GM12878 (cell line): Measurements from ENCODE around the gene MX1. TPM values are rescaled to one million over a fixed set of nuclear protein-coding genes. Genes with fewer than 3 reads are reported as not detected.

Source experiments
- ATAC-seq: fragments of 200-7000 bp; cut with Tn5 transposase; 3 replicates; pipeline ENCODE4 v1.9.1; 2020; ENCODE audit warnings: mild to moderate bottlenecking, moderate library complexity
- BruUV-seq: library from RNA; stranded (reverse); fragments of 400-500 nt; replicated peaks from 2 replicates; lab custom pipeline; 2021; lab: Mats Ljungman, UMichigan
- CTCF ChIA-PET: fragments of 300-600 bp; sonication (Branson Sonifier 250); formaldehyde crosslinking; extraction: SDS; loops from one replicate; lab custom pipeline; 2021; ENCODE audit warnings: inconsistent platforms; lab: Yijun Ruan, JAX
- POLR2A ChIA-PET: fragments of 350-600 bp; formaldehyde crosslinking; extraction: SDS; loops from one replicate; lab custom pipeline; 2021; ENCODE audit warnings: inconsistent platforms; lab: Charles Lee
- RAD21 ChIA-PET: fragments of 300-600 bp; sonication (Branson Sonifier 250); formaldehyde crosslinking; loops from one replicate; lab custom pipeline; 2023; ENCODE audit warnings: antibody characterized with exemption; ENCODE audit not compliant: unreplicated experiment; lab: Charles Lee
- SMC1A ChIA-PET: fragments of 300-600 bp; sonication (Branson Sonifier 250); formaldehyde crosslinking; loops from one replicate; lab custom pipeline; 2023; ENCODE audit not compliant: unreplicated experiment, uncharacterized antibody; lab: Charles Lee
- DNase-seq: peaks from one replicate; pipeline ENCODE4 v3.0.0-alpha.2; 2011; ENCODE audit warnings: low read depth, low spot score
- FAIRE-seq: peaks from 3 replicates; lab custom pipeline; 2011; peaks lifted over from hg19 to GRCh38; lab: Jason Lieb, UNC
- H2AFZ ChIP-seq: 2 replicates; pipeline ENCODE4 v1.6.0; 2011; ENCODE audit warnings: low read depth, low read length, control low read depth; ENCODE audit not compliant: control insufficient read depth
- H3K27ac ChIP-seq: 2 replicates; pipeline ENCODE4 v1.5.1; 2011; ENCODE audit warnings: control low read depth; ENCODE audit not compliant: control insufficient read depth, insufficient read depth
- H3K27me3 ChIP-seq, 2 experiments: replicated peaks in 1 of 2; 2 replicates each; pipeline versions ENCODE4 v1.6.0 to v1.6.1; 2011; ENCODE audit warnings: low read length in 1 of 2; ENCODE audit not compliant: control insufficient read depth in 2 of 2, insufficient read depth in 2 of 2
- H3K36me3 ChIP-seq, 2 experiments: 2 replicates each; pipeline ENCODE4 v1.5.1; 2011; ENCODE audit warnings: low read length in 1 of 2; ENCODE audit not compliant: control insufficient read depth in 2 of 2, insufficient read depth in 2 of 2
- H3K4me1 ChIP-seq: 2 replicates; pipeline ENCODE4 v1.6.1; 2011; ENCODE audit warnings: mild to moderate bottlenecking, low read length, moderate library complexity, mixed read lengths; ENCODE audit not compliant: control insufficient read depth, insufficient read depth
- H3K4me2 ChIP-seq: 2 replicates; pipeline ENCODE4 v1.6.0; 2011; ENCODE audit warnings: control low read depth; ENCODE audit not compliant: control insufficient read depth, insufficient read depth
- H3K4me3 ChIP-seq: fragments of 200-600 bp; sonication (generic); 2 replicates; pipeline ENCODE4 v1.5.1; 2016
- H3K79me2 ChIP-seq: 2 replicates; pipeline ENCODE4 v1.6.0; 2011; ENCODE audit warnings: low read length; ENCODE audit not compliant: control insufficient read depth, insufficient read depth
- H3K9ac ChIP-seq: 2 replicates; pipeline ENCODE4 v1.8.0; 2011; ENCODE audit warnings: low read length, control low read depth, mixed read lengths; ENCODE audit not compliant: control insufficient read depth, insufficient read depth
- H3K9me3 ChIP-seq: replicated peaks from 3 replicates; pipeline ENCODE4 v1.5.1; 2011; ENCODE audit warnings: mild to moderate bottlenecking, low read length; ENCODE audit not compliant: control insufficient read depth, insufficient read depth
- H4K20me1 ChIP-seq: 2 replicates; pipeline ENCODE4 v1.6.0; 2011; ENCODE audit not compliant: control insufficient read depth, insufficient read depth
- ATF3 ChIP-seq: IDR thresholded peaks from 2 replicates; pipeline ENCODE4 v1.6.1; 2011; ENCODE audit warnings: low read depth, mild to moderate bottlenecking, low read length, moderate library complexity, borderline replicate concordance; ENCODE audit errors: extremely low read depth
- BCL11A ChIP-seq: IDR thresholded peaks from 2 replicates; pipeline ENCODE4 v1.6.1; 2011; ENCODE audit warnings: low read depth, low read length
- GABPA ChIP-seq: IDR thresholded peaks from 2 replicates; pipeline ENCODE4 v1.6.1; 2014; ENCODE audit warnings: antibody characterized with exemption, low read depth, mild to moderate bottlenecking, inconsistent platforms
- HDAC2 ChIP-seq: fragments of 200-600 bp; sonication (generic); IDR thresholded peaks from 2 replicates; pipeline ENCODE4 v1.6.1; 2017
- NFXL1 ChIP-seq: fragments of 450-650 bp; IDR thresholded peaks from 2 replicates; pipeline ENCODE4 v1.6.1; 2017; ENCODE audit warnings: antibody characterized with exemption, mild to moderate bottlenecking, borderline replicate concordance
- NR2F1 ChIP-seq: fragments of 450-650 bp; conservative IDR thresholded peaks from 2 replicates; pipeline ENCODE4 v1.6.1; 2017; ENCODE audit warnings: mild to moderate bottlenecking
- NRF1 ChIP-seq: conservative IDR thresholded peaks from 2 replicates; pipeline ENCODE4 v1.6.1; 2011; ENCODE audit warnings: mild to moderate bottlenecking, low read depth, low read length, improper control_type of control experiment
- PAX5 ChIP-seq: IDR thresholded peaks from 2 replicates; pipeline ENCODE4 v1.6.1; 2011; ENCODE audit warnings: low read depth, low read length, borderline replicate concordance
- POLR2AphosphoS5 ChIP-seq: IDR thresholded peaks from 2 replicates; pipeline ENCODE4 v1.6.1; 2011; ENCODE audit warnings: mild to moderate bottlenecking, low read length, inconsistent platforms
- POU2F2 ChIP-seq: IDR thresholded peaks from 3 replicates; pipeline ENCODE4 v1.6.1; 2011; ENCODE audit warnings: low read depth, mild to moderate bottlenecking, low read length, borderline replicate concordance
- RBBP5 ChIP-seq: fragments of 200-600 bp; sonication (generic); conservative IDR thresholded peaks from 2 replicates; pipeline ENCODE4 v1.6.1; 2016
- ZNF207 ChIP-seq: fragments of 450-650 bp; IDR thresholded peaks from 2 replicates; pipeline ENCODE4 v1.6.1; 2014; ENCODE audit warnings: antibody characterized with exemption, mild to moderate bottlenecking, borderline replicate concordance
- WGBS: methylation state at CpG from one replicate; pipeline ENCODE4 v1.1.6; 2016; ENCODE audit warnings: low lambda C conversion rate; ENCODE audit not compliant: insufficient replicate concordance, insufficient coverage; ENCODE audit errors: missing lambda C conversion rate; 5-methylcytosine and 5-hydroxymethylcytosine counted together
- in situ Hi-C: fragments of 300-500 bp; cut with MboI; formaldehyde crosslinking; loops from 9 replicates; pipeline ENCODE4 v1.14.3; 2018; ENCODE audit warnings: mixed read lengths
- intact Hi-C: fragments of 100-400 bp; cut with micrococcal nuclease; formaldehyde crosslinking; loops from one replicate; pipeline ENCODE4 v1.14.2; 2022; ENCODE audit not compliant: unreplicated experiment
- polyA plus RNA-seq, 11 experiments: library from polyadenylated mRNA; depleted of rRNA in 4 of 11; unstranded in 6 of 11; stranded (reverse) in 5 of 11; fragments of >200 nt; fragmentation: Nextera tagmentation in 4 of 11; fragmentation: Illumina TruSeq in 1 of 11; extraction: Ambion mirVana in 4 of 11; extraction: Trizol in 1 of 11; gene quantifications; 1 replicate in 1 of 11; 2 replicates in 10 of 11; pipeline versions ENCODE4 v1.2.1 to v1.2.3, GENCODE V29; 2011 to 2016; ENCODE audit warnings: inconsistent platforms in 2 of 11, missing spikeins in 2 of 11, low read depth in 1 of 11
- total RNA-seq, 4 experiments: library from RNA; depleted of rRNA in 3 of 4; stranded (reverse); fragments of >200 nt in 3 of 4; fragmentation: Illumina TruSeq in 1 of 4; extraction: Trizol in 1 of 4; gene quantifications; 2 replicates each; pipeline versions ENCODE4 v1.2.1 to v1.2.3, GENCODE V29; 2013 to 2021
- TF ChIP-seq, protein P1 (sequence below): fragments of 450-650 bp; formaldehyde crosslinking; IDR thresholded peaks from 2 replicates; pipeline ENCODE4 v1.4.0; 2020; ENCODE audit warnings: mild to moderate bottlenecking, moderate library complexity
- TF ChIP-seq, protein P2 (sequence below): IDR thresholded peaks from 2 replicates; pipeline ENCODE4 v1.6.1; 2012; ENCODE audit warnings: low read depth, low read length, improper control_type of control experiment
- TF ChIP-seq, protein P3 (sequence below): fragments of 150-350 bp; IDR thresholded peaks from 2 replicates; pipeline ENCODE4 v1.6.1; 2016; ENCODE audit warnings: low read depth, low read length

Gene MX1
- total and polyA plus RNA-seq, 10 of the 15 experiments (the other 5 are each of a cell fraction or from before 2014, with no cell fraction given): 75.9 to 385 (median 302) TPM

GRCh38 chr21:41426676-41427404, 801 bp downstream of the MX1 start:
- H3K9me3 ChIP-seq: no peaks in the 10 kb centered on the region; the same call in 2 of the 3 replicates
- ChIA-PET CTCF (interaction anchor here (1.4 to 5.8 kb wide), 6 partner anchors 14 to 144 kb away, joined by 3 to 45 read pairs (median 10); no protein-coding TSS in a partner anchor), RAD21 (interaction anchor here (1.6 to 1.8 kb wide), 3 partner anchors 16 to 144 kb away, joined by 4 to 7 read pairs (median 6); no protein-coding TSS in a partner anchor), POLR2A (interaction anchor here (0.6 to 7.8 kb wide), 6 partner anchors 9 to 101 kb away, joined by 3 to 80 read pairs (median 8); no protein-coding TSS in a partner anchor), SMC1A (interaction anchor here (0.6 to 5.6 kb wide), 7 partner anchors 15 to 436 kb away, joined by 3 to 47 read pairs (median 4); partner anchors contain the start of gene MX2)
- 14% methylated on average over 41 of the region's 41 CpGs for WGBS
- H3K4me3 ChIP-seq: peak overlapping the region; percentile 93
- H3K27me3 ChIP-seq: no peaks in the 10 kb centered on the region
- H3K27ac ChIP-seq: peak overlapping the region; percentile 100
- BruUV-seq: no TSS peak
- in situ Hi-C loops (no loop called here), intact Hi-C loops (loop anchor here (1.0 kb wide), 1 partner anchor 59 kb away; no protein-coding TSS in a partner anchor)
- DNase-seq (no peak), FAIRE-seq (no peak), ATAC-seq (peak; percentile 37)
- H3K36me3 ChIP-seq: peaks cover 0 to 36% of the 10 kb centered on the region in 2 experiments; a peak in 2 of 4 replicates
- H3K79me2 ChIP-seq: peaks cover 69% of the 10 kb centered on the region
- peak overlapping the region; percentile 90 for H3K4me2 ChIP-seq
- H4K20me1 ChIP-seq: peaks cover 9% of the 10 kb centered on the region
- H3K9ac ChIP-seq: peak overlapping the region; percentile 100
- H2AFZ ChIP-seq: no peak overlapping the region
- peaks cover 51% of the 10 kb centered on the region for H3K4me1 ChIP-seq
- TF ChIP-seq GABPA (no peak), BCL11A (no peak), POLR2AphosphoS5 (peak; percentile 82), NR2F1 (no peak), NRF1 (no peak), NFXL1 (no peak), RBBP5 (no peak), ZNF207 (no peak), HDAC2 (no peak), PAX5 (peak; percentile 29; the same call in 1 of the 2 replicates), POU2F2 (peak; percentile 43; the same call in 1 of the 3 replicates), ATF3 (no peak)
- TF ChIP-seq, protein P1, sequence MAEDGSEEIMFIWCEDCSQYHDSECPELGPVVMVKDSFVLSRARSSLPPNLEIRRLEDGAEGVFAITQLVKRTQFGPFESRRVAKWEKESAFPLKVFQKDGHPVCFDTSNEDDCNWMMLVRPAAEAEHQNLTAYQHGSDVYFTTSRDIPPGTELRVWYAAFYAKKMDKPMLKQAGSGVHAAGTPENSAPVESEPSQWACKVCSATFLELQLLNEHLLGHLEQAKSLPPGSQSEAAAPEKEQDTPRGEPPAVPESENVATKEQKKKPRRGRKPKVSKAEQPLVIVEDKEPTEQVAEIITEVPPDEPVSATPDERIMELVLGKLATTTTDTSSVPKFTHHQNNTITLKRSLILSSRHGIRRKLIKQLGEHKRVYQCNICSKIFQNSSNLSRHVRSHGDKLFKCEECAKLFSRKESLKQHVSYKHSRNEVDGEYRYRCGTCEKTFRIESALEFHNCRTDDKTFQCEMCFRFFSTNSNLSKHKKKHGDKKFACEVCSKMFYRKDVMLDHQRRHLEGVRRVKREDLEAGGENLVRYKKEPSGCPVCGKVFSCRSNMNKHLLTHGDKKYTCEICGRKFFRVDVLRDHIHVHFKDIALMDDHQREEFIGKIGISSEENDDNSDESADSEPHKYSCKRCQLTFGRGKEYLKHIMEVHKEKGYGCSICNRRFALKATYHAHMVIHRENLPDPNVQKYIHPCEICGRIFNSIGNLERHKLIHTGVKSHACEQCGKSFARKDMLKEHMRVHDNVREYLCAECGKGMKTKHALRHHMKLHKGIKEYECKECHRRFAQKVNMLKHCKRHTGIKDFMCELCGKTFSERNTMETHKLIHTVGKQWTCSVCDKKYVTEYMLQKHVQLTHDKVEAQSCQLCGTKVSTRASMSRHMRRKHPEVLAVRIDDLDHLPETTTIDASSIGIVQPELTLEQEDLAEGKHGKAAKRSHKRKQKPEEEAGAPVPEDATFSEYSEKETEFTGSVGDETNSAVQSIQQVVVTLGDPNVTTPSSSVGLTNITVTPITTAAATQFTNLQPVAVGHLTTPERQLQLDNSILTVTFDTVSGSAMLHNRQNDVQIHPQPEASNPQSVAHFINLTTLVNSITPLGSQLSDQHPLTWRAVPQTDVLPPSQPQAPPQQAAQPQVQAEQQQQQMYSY: no peak
- TF ChIP-seq, protein P2, sequence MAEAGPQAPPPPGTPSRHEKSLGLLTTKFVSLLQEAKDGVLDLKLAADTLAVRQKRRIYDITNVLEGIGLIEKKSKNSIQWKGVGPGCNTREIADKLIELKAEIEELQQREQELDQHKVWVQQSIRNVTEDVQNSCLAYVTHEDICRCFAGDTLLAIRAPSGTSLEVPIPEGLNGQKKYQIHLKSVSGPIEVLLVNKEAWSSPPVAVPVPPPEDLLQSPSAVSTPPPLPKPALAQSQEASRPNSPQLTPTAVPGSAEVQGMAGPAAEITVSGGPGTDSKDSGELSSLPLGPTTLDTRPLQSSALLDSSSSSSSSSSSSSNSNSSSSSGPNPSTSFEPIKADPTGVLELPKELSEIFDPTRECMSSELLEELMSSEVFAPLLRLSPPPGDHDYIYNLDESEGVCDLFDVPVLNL: no peak
- TF ChIP-seq, protein P3, sequence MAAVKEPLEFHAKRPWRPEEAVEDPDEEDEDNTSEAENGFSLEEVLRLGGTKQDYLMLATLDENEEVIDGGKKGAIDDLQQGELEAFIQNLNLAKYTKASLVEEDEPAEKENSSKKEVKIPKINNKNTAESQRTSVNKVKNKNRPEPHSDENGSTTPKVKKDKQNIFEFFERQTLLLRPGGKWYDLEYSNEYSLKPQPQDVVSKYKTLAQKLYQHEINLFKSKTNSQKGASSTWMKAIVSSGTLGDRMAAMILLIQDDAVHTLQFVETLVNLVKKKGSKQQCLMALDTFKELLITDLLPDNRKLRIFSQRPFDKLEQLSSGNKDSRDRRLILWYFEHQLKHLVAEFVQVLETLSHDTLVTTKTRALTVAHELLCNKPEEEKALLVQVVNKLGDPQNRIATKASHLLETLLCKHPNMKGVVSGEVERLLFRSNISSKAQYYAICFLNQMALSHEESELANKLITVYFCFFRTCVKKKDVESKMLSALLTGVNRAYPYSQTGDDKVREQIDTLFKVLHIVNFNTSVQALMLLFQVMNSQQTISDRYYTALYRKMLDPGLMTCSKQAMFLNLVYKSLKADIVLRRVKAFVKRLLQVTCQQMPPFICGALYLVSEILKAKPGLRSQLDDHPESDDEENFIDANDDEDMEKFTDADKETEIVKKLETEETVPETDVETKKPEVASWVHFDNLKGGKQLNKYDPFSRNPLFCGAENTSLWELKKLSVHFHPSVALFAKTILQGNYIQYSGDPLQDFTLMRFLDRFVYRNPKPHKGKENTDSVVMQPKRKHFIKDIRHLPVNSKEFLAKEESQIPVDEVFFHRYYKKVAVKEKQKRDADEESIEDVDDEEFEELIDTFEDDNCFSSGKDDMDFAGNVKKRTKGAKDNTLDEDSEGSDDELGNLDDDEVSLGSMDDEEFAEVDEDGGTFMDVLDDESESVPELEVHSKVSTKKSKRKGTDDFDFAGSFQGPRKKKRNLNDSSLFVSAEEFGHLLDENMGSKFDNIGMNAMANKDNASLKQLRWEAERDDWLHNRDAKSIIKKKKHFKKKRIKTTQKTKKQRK: no peak
